Epithelial cell of proximal tubule (primary cell): ENCODE measurements around the gene CNTN5. TPM values are rescaled to one million over a fixed set of nuclear protein-coding genes. Genes with fewer than 3 reads are reported as not detected.

ENCODE experiments used
- DNase-seq: peaks from one replicate; pipeline ENCODE4 v3.0.0-alpha.2; 2011; ENCODE audit warnings: low read depth
- H3K4me3 ChIP-seq: 2 replicates; pipeline ENCODE4 v1.5.1; 2011; ENCODE audit warnings: low read depth, mild to moderate bottlenecking, low read length
- total RNA-seq: library from RNA; depleted of rRNA; stranded (reverse); fragments of >200 nt; gene quantifications from 2 replicates; pipeline ENCODE4 v1.2.3, GENCODE V29; 2015
- TF ChIP-seq, protein P1 (sequence below): conservative IDR thresholded peaks from 2 replicates; pipeline ENCODE4 v1.5.1; 2012; ENCODE audit warnings: low read depth, mild to moderate bottlenecking, low read length

Gene CNTN5
- total RNA-seq, 1 donor from 2014 or later = not detected

DNA sequence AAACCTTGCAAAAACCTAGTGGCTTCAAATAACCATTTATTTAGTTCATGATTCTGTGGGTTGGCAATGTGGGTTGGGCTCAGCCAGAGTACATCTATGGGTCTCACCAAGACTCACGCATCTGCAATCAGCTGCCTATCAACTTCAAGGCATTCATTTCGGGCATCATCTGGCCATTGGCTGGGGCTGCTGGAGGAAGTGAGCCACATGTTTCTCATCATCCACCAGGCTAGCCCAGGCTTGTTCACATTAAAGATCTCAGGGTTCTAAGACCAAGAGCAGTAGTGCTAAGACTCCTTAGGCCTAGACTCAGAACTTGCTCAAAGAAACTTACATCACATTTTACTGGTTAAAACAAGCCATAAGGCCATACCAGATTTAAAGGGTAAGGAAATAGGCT lies 1187.5 kb downstream of the CNTN5 start:
- DNase-seq = no peak
- TF ChIP-seq, protein P1, sequence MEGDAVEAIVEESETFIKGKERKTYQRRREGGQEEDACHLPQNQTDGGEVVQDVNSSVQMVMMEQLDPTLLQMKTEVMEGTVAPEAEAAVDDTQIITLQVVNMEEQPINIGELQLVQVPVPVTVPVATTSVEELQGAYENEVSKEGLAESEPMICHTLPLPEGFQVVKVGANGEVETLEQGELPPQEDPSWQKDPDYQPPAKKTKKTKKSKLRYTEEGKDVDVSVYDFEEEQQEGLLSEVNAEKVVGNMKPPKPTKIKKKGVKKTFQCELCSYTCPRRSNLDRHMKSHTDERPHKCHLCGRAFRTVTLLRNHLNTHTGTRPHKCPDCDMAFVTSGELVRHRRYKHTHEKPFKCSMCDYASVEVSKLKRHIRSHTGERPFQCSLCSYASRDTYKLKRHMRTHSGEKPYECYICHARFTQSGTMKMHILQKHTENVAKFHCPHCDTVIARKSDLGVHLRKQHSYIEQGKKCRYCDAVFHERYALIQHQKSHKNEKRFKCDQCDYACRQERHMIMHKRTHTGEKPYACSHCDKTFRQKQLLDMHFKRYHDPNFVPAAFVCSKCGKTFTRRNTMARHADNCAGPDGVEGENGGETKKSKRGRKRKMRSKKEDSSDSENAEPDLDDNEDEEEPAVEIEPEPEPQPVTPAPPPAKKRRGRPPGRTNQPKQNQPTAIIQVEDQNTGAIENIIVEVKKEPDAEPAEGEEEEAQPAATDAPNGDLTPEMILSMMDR = no peak
- H3K4me3 ChIP-seq = no peak overlapping the region

DNA sequence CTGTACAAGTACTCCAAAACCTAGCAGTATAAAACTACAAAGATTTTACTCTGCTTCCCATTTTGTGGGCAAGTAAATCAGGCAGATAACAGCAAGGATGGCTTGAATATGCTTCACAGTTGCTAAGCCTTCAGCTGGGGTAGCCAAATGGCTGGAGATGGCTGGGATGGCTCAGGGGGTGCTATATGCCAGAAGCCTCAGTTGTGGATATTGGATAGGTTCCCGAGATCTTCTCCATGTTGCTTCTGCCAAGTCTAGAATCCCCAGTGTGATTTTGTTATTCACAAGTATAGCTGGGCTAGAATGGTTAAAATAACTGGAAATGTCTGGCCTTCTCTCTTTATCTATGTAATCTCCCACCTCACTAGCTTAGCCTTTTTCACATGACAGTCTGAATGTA lies 1194.0 kb downstream of the CNTN5 start:
- TF ChIP-seq, protein P1 = no peak
- DNase-seq = no peak
- no peak overlapping the region for H3K4me3 ChIP-seq

DNA sequence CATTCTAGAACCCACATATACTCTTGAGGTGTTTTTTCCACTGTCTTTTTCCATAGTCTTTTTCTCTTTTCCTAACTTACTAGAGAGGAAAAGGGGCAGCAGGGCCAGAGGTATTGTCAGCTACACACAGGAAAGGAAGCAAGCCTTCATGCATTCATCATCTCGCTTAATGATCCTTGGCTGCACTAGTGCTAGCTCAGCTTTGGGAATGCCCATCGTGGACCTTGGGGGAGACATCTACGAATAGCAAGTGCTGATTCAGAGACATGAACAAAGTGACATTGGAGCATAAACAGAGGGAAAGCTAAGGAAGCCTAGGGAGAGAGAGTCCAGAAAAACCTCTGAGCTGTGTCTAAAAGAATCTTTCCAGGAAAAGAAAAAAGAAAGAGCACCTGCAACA lies 1200.1 kb downstream of the CNTN5 start:
- no peak overlapping the region for H3K4me3 ChIP-seq
- TF ChIP-seq, protein P1 = no peak
- DNase-seq = peak; percentile 31

DNA sequence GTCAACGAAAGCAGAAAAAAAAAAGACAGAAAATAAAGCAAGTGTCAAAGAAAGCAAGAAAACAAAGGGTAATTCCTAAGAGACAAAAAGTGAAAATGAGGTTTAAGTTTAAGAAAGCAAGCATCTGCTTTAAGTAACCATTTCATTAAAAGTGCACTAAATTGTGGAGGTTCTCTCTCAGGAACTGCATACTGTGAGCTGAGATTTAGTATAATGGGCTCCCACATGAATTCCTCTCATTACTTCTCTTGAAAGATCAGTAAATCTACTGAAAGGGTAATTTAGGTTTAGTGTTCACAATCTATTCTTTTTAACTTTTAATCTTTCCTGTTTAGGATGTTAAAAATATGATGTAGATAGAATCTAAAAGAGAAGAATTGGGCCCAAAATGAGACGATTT lies 1201.0 kb downstream of the CNTN5 start:
- TF ChIP-seq, protein P1 = no peak
- no peak for DNase-seq
- H3K4me3 ChIP-seq = no peak overlapping the region

DNA sequence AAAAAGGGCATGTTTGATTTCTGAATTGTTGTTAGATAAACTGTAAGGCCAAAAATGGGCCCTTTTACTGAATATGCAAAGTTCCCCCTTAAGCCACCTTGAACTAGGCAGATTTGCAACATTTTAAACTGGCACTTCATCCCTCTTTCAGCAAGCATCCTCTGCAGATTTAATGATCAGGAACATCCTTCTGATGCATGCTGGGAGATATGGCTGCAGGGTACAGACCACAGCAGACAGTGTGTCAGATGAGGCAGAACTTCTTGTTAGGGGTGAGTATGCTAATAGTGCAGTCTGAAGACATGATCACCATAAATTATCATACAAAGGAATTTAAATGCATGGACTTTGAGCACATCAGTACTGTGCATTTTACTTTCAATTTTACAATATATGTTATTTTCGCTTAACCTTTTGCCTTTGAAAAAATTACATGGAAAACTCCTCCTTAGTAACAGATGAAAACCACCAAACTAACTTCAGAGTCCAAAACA lies 1203.8 kb downstream of the CNTN5 start:
- DNase-seq = no peak
- TF ChIP-seq, protein P1 = no peak
- no peak overlapping the region for H3K4me3 ChIP-seq

DNA sequence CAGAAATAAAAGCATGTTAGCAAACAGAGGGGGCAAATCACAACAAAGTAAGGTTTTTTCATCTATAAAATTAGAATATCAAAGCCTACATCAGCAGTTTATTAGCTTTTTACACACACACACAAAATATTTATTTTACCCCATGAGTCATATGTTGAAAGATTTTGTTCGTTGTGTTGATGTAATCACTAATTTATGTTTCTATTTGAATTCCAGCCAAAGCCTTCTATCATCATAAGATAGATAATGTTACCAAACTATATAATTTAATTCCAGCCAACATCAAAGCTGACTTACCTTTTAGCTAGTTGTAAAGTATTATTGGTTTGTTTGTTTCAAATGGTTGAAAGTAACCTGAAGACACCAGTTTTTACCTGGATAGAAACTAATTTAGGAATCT lies 1208.3 kb downstream of the CNTN5 start:
- H3K4me3 ChIP-seq = no peak overlapping the region
- TF ChIP-seq, protein P1 = no peak

DNA sequence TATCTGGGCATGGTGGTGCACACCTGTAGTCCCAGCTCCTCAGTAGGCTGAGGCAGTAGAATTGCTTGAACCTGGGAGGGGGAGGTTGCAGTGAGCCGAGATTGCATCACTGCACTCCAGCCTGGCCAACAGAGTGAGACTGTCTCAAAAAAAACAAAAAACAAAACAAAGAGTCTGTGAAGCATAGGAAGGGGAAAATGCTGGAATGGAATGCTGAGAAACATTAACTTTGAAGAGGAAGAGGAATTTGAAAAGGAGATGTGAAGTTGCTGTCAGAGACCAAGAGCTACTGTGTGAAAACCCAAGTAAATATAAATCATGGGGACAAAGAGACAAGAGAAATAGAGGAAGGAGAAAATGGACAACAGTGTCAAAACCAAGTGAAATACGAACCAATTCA lies 1211.3 kb downstream of the CNTN5 start:
- H3K4me3 ChIP-seq = no peak overlapping the region
- peak; percentile 82 for DNase-seq
- TF ChIP-seq, protein P1 = no peak

More for the DNA sequence above, 1208.3 kb downstream of the CNTN5 start:
- DNase-seq = no peak
